Prostate gland (tissue), 2 donors: ENCODE results near the gene PAPPA2.

ENCODE experiments used
- POLR2A ChIP-seq: fragments of 450-650 bp; IDR thresholded peaks from one replicate; pipeline ENCODE4 v1.6.1; 2016; ENCODE audit warnings: antibody characterized with exemption, mild to moderate bottlenecking
- POLR2AphosphoS5 ChIP-seq: sonication (generic); formaldehyde crosslinking; IDR thresholded peaks from one replicate; pipeline ENCODE4 v1.6.1; 2017; ENCODE audit warnings: antibody characterized with exemption
- TF ChIP-seq, protein P1 (sequence below), 4 experiments: fragments of 200-600 bp in 2 of 4; fragments of 450-650 bp in 2 of 4; sonication (generic) in 2 of 4; IDR thresholded peaks; 1 replicate in 3 of 4; 2 replicates in 1 of 4; pipeline ENCODE4 v1.5.1; 2016 to 2019; ENCODE audit warnings: antibody characterized with exemption in 4 of 4, mild to moderate bottlenecking in 2 of 4, moderate library complexity in 2 of 4

DNA sequence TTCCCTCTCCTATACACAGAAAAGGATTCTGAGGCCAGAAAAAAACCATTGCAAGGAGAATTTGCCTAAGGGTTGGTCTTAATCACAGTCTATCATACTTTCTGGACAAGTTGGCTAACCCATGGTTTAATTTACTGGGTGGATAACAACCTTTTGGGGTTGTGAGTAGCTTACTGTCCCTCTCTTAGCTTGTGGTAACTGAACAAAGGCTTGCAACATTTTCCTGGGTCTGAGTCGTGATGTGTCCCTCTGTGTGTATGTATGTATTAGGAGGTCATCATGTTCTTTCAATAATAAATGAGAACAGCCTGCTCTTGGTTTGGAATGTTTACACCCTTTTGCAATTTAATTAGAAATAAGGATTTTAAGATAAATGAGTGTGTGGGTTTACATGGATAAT is 36.7 kb downstream of the PAPPA2 start:
- TF ChIP-seq, protein P1, sequence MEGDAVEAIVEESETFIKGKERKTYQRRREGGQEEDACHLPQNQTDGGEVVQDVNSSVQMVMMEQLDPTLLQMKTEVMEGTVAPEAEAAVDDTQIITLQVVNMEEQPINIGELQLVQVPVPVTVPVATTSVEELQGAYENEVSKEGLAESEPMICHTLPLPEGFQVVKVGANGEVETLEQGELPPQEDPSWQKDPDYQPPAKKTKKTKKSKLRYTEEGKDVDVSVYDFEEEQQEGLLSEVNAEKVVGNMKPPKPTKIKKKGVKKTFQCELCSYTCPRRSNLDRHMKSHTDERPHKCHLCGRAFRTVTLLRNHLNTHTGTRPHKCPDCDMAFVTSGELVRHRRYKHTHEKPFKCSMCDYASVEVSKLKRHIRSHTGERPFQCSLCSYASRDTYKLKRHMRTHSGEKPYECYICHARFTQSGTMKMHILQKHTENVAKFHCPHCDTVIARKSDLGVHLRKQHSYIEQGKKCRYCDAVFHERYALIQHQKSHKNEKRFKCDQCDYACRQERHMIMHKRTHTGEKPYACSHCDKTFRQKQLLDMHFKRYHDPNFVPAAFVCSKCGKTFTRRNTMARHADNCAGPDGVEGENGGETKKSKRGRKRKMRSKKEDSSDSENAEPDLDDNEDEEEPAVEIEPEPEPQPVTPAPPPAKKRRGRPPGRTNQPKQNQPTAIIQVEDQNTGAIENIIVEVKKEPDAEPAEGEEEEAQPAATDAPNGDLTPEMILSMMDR (IDR thresholded peaks at IDR 0.05): no peak
- TF ChIP-seq POLR2A (no peak), POLR2AphosphoS5 (no peak)
